ENCODE data around the gene ZSWIM1. TPM values are rescaled to one million over a fixed set of nuclear protein-coding genes. Genes with fewer than 3 reads are reported as not detected.

Gene ZSWIM1
- total and polyA plus RNA-seq, 2 of the 13 experiments (the other 11 are each of a cell fraction or from before 2014, with no cell fraction given), result 9.5 to 11.7 TPM

DNA sequence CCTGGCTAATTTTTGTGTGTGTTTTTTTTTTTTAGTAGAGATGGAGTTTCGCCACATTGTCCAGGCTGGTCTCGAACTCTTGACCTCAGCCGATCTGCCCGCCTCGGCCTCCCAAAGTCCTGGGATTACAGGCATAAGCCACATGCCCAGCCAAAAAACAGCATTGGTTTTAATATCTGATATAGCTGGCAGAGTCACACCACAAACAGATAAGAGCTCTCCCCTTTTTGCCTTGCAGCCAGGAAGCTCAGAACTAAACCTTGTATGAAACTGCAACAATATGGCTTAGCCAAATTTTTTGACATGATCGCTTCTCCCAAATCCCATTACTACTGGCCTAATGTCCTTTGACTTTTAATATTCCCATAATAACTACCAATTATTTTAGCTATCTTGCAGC, 28.7 kb upstream of the ZSWIM1 start (continued):
- TF ChIP-seq, protein P1, sequence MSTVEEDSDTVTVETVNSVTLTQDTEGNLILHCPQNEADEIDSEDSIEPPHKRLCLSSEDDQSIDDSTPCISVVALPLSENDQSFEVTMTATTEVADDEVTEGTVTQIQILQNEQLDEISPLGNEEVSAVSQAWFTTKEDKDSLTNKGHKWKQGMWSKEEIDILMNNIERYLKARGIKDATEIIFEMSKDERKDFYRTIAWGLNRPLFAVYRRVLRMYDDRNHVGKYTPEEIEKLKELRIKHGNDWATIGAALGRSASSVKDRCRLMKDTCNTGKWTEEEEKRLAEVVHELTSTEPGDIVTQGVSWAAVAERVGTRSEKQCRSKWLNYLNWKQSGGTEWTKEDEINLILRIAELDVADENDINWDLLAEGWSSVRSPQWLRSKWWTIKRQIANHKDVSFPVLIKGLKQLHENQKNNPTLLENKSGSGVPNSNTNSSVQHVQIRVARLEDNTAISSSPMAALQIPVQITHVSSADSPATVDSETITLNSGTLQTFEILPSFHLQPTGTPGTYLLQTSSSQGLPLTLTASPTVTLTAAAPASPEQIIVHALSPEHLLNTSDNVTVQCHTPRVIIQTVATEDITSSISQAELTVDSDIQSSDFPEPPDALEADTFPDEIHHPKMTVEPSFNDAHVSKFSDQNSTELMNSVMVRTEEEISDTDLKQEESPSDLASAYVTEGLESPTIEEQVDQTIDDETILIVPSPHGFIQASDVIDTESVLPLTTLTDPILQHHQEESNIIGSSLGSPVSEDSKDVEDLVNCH (CRISPR knock-in tag; IDR thresholded peaks at IDR 0.05), result no peak
- TF ChIP-seq PITX1 (CRISPR knock-in tag; IDR thresholded peaks at IDR 0.05) (no peak), HNRNPH1 (optimal IDR thresholded peaks at IDR 0.05; ENCODE audit: low read depth, low read length) (no peak), ZNF75D (CRISPR knock-in tag; IDR thresholded peaks at IDR 0.05; ENCODE audit: borderline replicate concordance) (no peak), THYN1 (CRISPR knock-in tag; IDR thresholded peaks at IDR 0.05; ENCODE audit: borderline replicate concordance, low read depth) (no peak), ZNF614 (CRISPR knock-in tag; IDR thresholded peaks at IDR 0.05; ENCODE audit: borderline replicate concordance) (no peak), ZNF547 (CRISPR knock-in tag; IDR thresholded peaks at IDR 0.05) (no peak)
- TF ChIP-seq, protein P2, sequence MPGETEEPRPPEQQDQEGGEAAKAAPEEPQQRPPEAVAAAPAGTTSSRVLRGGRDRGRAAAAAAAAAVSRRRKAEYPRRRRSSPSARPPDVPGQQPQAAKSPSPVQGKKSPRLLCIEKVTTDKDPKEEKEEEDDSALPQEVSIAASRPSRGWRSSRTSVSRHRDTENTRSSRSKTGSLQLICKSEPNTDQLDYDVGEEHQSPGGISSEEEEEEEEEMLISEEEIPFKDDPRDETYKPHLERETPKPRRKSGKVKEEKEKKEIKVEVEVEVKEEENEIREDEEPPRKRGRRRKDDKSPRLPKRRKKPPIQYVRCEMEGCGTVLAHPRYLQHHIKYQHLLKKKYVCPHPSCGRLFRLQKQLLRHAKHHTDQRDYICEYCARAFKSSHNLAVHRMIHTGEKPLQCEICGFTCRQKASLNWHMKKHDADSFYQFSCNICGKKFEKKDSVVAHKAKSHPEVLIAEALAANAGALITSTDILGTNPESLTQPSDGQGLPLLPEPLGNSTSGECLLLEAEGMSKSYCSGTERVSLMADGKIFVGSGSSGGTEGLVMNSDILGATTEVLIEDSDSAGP (CRISPR knock-in tag; IDR thresholded peaks at IDR 0.05; ENCODE audit: borderline replicate concordance), result no peak
- TF ChIP-seq, protein P3, sequence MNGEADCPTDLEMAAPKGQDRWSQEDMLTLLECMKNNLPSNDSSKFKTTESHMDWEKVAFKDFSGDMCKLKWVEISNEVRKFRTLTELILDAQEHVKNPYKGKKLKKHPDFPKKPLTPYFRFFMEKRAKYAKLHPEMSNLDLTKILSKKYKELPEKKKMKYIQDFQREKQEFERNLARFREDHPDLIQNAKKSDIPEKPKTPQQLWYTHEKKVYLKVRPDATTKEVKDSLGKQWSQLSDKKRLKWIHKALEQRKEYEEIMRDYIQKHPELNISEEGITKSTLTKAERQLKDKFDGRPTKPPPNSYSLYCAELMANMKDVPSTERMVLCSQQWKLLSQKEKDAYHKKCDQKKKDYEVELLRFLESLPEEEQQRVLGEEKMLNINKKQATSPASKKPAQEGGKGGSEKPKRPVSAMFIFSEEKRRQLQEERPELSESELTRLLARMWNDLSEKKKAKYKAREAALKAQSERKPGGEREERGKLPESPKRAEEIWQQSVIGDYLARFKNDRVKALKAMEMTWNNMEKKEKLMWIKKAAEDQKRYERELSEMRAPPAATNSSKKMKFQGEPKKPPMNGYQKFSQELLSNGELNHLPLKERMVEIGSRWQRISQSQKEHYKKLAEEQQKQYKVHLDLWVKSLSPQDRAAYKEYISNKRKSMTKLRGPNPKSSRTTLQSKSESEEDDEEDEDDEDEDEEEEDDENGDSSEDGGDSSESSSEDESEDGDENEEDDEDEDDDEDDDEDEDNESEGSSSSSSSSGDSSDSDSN (CRISPR knock-in tag; IDR thresholded peaks at IDR 0.05), result no peak
- TF ChIP-seq, protein P4, sequence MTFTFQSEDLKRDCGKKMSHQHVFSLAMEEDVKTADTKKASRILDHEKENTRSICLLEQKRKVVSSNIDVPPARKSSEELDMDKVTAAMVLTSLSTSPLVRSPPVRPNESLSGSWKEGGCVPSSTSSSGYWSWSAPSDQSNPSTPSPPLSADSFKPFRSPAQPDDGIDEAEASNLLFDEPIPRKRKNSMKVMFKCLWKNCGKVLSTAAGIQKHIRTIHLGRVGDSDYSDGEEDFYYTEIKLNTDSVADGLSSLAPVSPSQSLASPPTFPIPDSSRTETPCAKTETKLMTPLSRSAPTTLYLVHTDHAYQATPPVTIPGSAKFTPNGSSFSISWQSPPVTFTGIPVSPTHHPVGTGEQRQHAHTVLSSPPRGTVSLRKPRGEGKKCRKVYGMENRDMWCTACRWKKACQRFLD (CRISPR knock-in tag; IDR thresholded peaks at IDR 0.05; ENCODE audit: borderline replicate concordance), result no peak
